IPS DF 6.9 (cell line): ENCODE results near the gene NCK2.

Source experiments
- DNase-seq: peaks from one replicate; pipeline ENCODE4 v3.0.0-alpha.2; 2013; ENCODE audit warnings: low read depth, low spot score
- H3K27ac ChIP-seq: one replicate; pipeline ENCODE4 v1.5.1; 2013; ENCODE audit warnings: low read length, control low read depth
- H3K27me3 ChIP-seq: 2 replicates; pipeline ENCODE4 v1.6.1; 2013; ENCODE audit warnings: mild to moderate bottlenecking, low read length; ENCODE audit not compliant: control insufficient read depth, insufficient read depth
- H3K36me3 ChIP-seq: 2 replicates; pipeline ENCODE4 v1.6.1; 2013; ENCODE audit warnings: low read length; ENCODE audit not compliant: control insufficient read depth, insufficient read depth
- H3K4me1 ChIP-seq: 2 replicates; pipeline ENCODE4 v1.6.1; 2013; ENCODE audit warnings: low read length; ENCODE audit not compliant: control insufficient read depth, insufficient read depth
- H3K4me3 ChIP-seq: 2 replicates; pipeline ENCODE4 v1.5.1; 2013; ENCODE audit warnings: mild to moderate bottlenecking, low read length
- H3K9me3 ChIP-seq: 2 replicates; pipeline ENCODE4 v1.6.1; 2013; ENCODE audit warnings: low read length, inconsistent platforms; ENCODE audit not compliant: control insufficient read depth, insufficient read depth
- WGBS: extraction: QIAGEN DNeasy Blood & Tissue Kit; methylation state at CpG from one replicate; pipeline ENCODE4 v1.1.7; 2013; ENCODE audit warnings: mixed read lengths, missing lambda C conversion rate; ENCODE audit not compliant: insufficient read length, insufficient coverage; 5-methylcytosine and 5-hydroxymethylcytosine counted together

NCK2 gene

DNA sequence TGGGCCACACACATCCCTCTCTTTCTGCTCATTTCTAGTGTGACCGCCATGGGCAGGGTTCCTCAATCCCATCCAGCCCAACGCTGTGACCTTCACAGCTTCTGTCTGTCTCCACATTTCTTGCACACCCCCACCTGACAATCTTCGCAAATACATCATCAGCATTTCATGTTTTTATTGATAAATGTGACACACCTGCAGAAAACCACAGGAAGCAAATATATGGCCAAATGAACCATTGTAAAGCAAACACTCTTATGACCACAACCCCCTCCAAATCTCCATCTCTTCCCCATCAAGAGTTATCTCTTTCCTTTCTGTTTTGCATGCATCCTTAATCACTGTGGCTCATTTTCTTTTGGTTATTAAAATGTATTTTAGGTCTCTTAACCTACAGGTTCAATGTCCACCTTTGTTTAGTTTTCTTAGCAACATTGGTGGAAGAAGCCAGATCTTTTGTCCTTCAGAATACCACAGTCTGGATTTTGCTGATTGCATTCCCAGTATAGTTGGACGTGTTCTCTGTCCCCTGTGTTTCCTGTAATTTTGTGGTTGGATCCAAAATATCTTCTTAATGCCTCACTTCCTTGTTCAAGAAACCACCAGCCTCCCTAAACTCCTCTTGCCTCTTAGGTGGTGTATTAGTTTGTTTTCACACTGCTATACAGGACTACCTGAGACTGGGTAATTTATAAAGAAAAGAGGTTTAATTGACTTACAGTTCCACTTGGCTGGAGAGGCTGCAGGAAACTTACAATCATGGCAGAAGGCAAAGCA lies 9.8 kb upstream of the NCK2 start:
- H3K27ac ChIP-seq, result no peak overlapping the region
- H3K9me3 ChIP-seq, result no peaks in the 10 kb centered on the region
- no peaks in the 10 kb centered on the region for H3K4me1 ChIP-seq
- no peak for DNase-seq
- no CpG with 5 or more reads among the region's 4 CpGs for WGBS
- no peaks in the 10 kb centered on the region for H3K27me3 ChIP-seq
- H3K4me3 ChIP-seq, result no peak overlapping the region
- no peaks in the 10 kb centered on the region for H3K36me3 ChIP-seq

DNA sequence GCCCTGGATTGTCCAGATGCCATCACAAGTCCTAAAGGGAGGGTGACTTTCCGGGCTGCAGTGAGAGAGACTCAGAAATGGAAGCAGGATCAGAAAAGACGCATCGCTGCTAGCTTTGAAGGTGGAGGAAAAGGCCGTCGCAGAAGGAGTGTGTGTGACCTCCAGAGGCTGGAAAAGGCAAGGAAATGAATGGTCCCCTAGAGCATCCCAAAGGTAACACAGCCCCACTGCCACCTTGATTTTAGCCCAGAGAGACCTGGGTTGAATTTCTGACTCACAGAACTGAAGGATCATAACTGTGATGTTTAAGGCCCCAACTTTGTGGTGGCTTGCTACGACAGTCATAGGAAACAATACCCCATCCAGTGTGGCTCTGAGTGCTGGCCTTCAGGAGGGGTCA lies 8.6 kb upstream of the NCK2 start:
- Histone ChIP-seq H3K9me3 (no peaks in the 10 kb centered on the region), H3K4me1 (no peaks in the 10 kb centered on the region), H3K27ac (no peak overlapping the region), H3K27me3 (no peaks in the 10 kb centered on the region), H3K4me3 (no peak overlapping the region), H3K36me3 (no peaks in the 10 kb centered on the region)
- DNase-seq, result no peak
- WGBS, result no CpG with 5 or more reads among the region's 6 CpGs

- no peaks in the 10 kb centered on the region for H3K36me3 ChIP-seq
- H3K27ac ChIP-seq, result no peak overlapping the region
- H3K27me3 ChIP-seq, result no peaks in the 10 kb centered on the region
- H3K4me1 ChIP-seq, result no peaks in the 10 kb centered on the region
- no CpG with 5 or more reads among the region's 6 CpGs for WGBS
- no peak for DNase-seq
- no peak overlapping the region for H3K4me3 ChIP-seq
- no peaks in the 10 kb centered on the region for H3K9me3 ChIP-seq
Measured at GRCh38 chr2:105737980-105738657, 6.6 kb upstream of the NCK2 start.

DNA sequence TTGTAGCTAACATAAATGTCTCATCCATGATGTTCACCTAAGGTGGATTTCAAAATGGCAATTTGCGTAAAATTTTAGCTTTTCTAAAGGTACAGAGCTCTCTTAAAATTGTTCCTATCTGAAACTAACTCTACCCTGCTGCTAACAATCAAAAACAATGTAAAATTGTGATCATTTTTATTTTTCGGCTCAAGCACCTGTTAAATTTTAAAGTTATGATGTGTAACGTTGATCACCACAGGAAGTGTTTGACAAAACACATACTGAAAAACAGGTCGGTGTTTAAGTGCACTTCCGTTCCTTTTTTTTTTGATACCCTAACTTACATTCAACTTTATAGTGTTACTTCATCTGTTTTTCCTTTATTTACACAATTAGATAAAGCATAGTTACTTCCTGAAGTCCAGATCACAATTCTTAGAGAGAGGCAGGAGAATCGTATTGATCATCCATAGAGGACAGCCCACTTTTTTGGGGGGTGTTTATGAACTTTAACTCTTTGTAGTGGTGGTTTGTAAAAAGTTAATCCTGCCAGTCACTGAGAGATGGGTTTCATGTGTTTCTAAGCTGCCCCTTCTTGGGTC lies 6.0 kb upstream of the NCK2 start:
- no peaks in the 10 kb centered on the region for H3K27me3 ChIP-seq
- DNase-seq, result no peak
- no CpG with 5 or more reads among the region's 6 CpGs for WGBS
- H3K27ac ChIP-seq, result no peak overlapping the region
- H3K36me3 ChIP-seq, result no peaks in the 10 kb centered on the region
- no peak overlapping the region for H3K4me3 ChIP-seq
- no peaks in the 10 kb centered on the region for H3K4me1 ChIP-seq
- no peaks in the 10 kb centered on the region for H3K9me3 ChIP-seq

DNA sequence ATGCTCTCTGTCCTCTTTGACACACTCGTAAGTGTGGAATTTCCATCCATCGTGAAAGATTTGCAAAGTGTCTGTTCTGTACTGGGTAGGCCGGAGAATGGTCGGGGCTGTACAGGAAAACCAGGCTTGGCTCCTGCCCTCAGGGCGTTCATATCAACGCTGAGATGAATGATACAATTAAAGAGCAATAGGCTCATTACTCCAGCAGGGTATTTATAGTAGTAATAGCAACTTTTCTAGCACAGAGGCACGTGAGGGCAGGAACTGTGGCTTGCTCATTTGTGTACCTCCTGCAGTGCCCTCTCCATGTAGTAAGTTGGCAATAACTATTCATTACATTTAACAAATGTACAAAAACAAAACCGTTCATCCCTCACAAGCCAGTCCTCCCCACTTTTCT lies 5.3 kb upstream of the NCK2 start:
- no peaks in the 10 kb centered on the region for H3K36me3 ChIP-seq
- H3K4me3 ChIP-seq, result no peak overlapping the region
- no CpG with 5 or more reads among the region's 8 CpGs for WGBS
- no peak overlapping the region for H3K27ac ChIP-seq
- H3K9me3 ChIP-seq, result no peaks in the 10 kb centered on the region
- DNase-seq, result no peak
- H3K4me1 ChIP-seq, result 0 out of 2 replicates have a peak, but pooled peaks cover 1% of the 10 kb centered on the region
- no peaks in the 10 kb centered on the region for H3K27me3 ChIP-seq

- Histone ChIP-seq H3K36me3 (no peaks in the 10 kb centered on the region), H3K27ac (no peak overlapping the region), H3K4me3 (no peak overlapping the region), H3K9me3 (no peaks in the 10 kb centered on the region), H3K27me3 (no peaks in the 10 kb centered on the region), H3K4me1 (0 out of 2 replicates have a peak, but pooled peaks cover 1% of the 10 kb centered on the region)
- no CpG with 5 or more reads among the region's 7 CpGs for WGBS
- no peak for DNase-seq
Measured at GRCh38 chr2:105739944-105740530, 4.7 kb upstream of the NCK2 start.

GRCh38 chr2:105741174-105741573 lies 3.5 kb upstream of the NCK2 start:
- WGBS, result no CpG with 5 or more reads among the region's 3 CpGs
- H3K4me3 ChIP-seq, result no peak overlapping the region

GRCh38 chr2:105741617-105742016 lies 3.1 kb upstream of the NCK2 start:
- Histone ChIP-seq H3K27me3 (no peaks in the 10 kb centered on the region), H3K36me3 (no peaks in the 10 kb centered on the region), H3K27ac (no peak overlapping the region), H3K4me1 (peaks cover 3% of the 10 kb centered on the region; the same call in 1 of the 2 replicates), H3K9me3 (no peaks in the 10 kb centered on the region), H3K4me3 (no peak overlapping the region)
- no peak for DNase-seq
- no CpG with 5 or more reads among the region's 4 CpGs for WGBS

More at GRCh38 chr2:105741174-105741573, 3.5 kb upstream of the NCK2 start:
- Histone ChIP-seq H3K4me1 (0 out of 2 replicates have a peak, but pooled peaks cover 1% of the 10 kb centered on the region), H3K36me3 (no peaks in the 10 kb centered on the region), H3K27me3 (no peaks in the 10 kb centered on the region), H3K27ac (no peak overlapping the region), H3K9me3 (no peaks in the 10 kb centered on the region)
- DNase-seq, result no peak

DNA sequence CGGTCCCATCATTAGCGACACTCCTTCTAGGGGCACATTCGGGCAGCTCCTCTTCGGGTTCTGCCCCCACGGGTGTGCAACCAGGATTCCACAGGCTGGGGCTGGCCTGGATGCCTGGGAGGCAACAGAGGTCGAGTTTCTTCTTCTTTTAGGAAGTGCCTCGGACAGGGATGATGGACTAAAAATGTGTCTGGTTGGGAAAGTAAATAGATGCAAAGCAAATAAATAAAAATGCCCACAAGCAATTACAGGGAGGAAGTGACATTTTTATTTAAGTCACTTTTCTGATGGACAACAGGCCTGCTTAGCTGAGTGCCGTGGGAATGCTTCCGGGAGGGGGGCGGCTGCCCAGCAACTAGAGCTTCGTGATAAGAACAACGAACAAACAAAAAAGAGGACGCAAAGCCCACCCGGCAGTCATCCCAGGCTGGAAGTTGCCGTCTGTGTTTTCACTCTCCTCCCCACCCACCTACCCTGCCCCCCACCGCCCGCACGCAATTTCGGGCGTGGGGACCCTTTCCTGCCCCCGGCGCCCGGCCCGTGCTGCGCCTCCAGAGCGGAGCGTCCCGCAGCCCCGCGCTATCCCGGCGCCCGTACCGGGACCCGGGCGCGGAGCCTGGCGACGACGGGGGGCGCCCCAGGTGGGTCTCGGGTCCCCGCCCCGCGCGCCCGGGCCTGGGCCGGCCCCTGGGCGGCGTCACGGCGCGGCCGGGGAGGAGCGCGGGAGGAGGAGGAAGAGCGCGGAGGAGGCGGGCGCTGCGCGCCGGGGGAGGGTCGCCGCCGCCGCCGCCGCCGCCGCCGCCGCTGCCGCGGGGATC lies 412 bp upstream of the NCK2 start:
- no peak for DNase-seq
- peak overlapping the region; percentile 95; the same call in 1 of the 2 replicates for H3K4me3 ChIP-seq
- no peaks in the 10 kb centered on the region for H3K27me3 ChIP-seq
- no peaks in the 10 kb centered on the region for H3K36me3 ChIP-seq
- peaks cover 3% of the 10 kb centered on the region; the same call in 1 of the 2 replicates for H3K4me1 ChIP-seq
- H3K27ac ChIP-seq, result no peak overlapping the region
- WGBS, result no CpG with 5 or more reads among the region's 75 CpGs
- no peaks in the 10 kb centered on the region for H3K9me3 ChIP-seq
